Choroid plexus epithelial cell (primary cell): ENCODE measurements around the gene TPCN2.
"Not testable (repeated sequence)": the region's sequence is repeated elsewhere in the genome, so short reads cannot be mapped to it uniquely, and the experiment has no call there.

Source experiments
- DNase-seq: peaks from one replicate; pipeline ENCODE4 v3.0.0-alpha.2; 2010; ENCODE audit warnings: low read depth
- H3K4me3 ChIP-seq: 2 replicates; pipeline ENCODE4 v1.5.1; 2011; ENCODE audit warnings: low read depth, mild to moderate bottlenecking, control low read depth, low read length, moderate library complexity
- TF ChIP-seq, protein P1 (sequence below): conservative IDR thresholded peaks from 2 replicates; pipeline ENCODE4 v1.5.1; 2011; ENCODE audit warnings: low read depth, mild to moderate bottlenecking, control low read depth, inconsistent platforms, low read length, moderate library complexity

TPCN2 gene

GRCh38 chr11:69145050-69145380 is 96.3 kb downstream of the TPCN2 start:
- no peak for DNase-seq
- H3K4me3 ChIP-seq = no peak overlapping the region
- TF ChIP-seq, protein P1, sequence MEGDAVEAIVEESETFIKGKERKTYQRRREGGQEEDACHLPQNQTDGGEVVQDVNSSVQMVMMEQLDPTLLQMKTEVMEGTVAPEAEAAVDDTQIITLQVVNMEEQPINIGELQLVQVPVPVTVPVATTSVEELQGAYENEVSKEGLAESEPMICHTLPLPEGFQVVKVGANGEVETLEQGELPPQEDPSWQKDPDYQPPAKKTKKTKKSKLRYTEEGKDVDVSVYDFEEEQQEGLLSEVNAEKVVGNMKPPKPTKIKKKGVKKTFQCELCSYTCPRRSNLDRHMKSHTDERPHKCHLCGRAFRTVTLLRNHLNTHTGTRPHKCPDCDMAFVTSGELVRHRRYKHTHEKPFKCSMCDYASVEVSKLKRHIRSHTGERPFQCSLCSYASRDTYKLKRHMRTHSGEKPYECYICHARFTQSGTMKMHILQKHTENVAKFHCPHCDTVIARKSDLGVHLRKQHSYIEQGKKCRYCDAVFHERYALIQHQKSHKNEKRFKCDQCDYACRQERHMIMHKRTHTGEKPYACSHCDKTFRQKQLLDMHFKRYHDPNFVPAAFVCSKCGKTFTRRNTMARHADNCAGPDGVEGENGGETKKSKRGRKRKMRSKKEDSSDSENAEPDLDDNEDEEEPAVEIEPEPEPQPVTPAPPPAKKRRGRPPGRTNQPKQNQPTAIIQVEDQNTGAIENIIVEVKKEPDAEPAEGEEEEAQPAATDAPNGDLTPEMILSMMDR = no peak

DNA sequence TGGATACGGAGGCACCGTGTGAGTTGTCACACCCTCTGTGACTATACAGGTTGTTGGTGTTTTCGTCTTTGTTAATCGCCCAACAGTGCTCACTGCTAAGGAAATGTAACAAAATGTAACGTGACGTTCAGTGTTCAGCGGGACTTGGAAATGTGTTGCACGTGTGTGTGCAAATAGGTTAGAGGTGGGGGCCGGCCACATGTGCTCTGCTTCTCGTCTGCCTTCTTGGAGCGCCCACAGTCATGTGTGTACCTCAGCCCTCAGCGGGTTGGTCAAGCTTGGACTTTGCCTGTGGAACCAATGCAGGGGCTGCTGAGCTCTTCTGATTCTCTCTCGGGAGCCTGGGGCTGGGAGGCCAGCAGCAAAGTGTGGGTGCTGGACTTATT is 99.6 kb downstream of the TPCN2 start:
- no peak for DNase-seq
- TF ChIP-seq, protein P1 = no peak
- H3K4me3 ChIP-seq = no peak overlapping the region

GRCh38 chr11:69148806-69149205 is 100.1 kb downstream of the TPCN2 start:
- H3K4me3 ChIP-seq = no peak overlapping the region
- no peak for DNase-seq
- TF ChIP-seq, protein P1 = no peak

DNA sequence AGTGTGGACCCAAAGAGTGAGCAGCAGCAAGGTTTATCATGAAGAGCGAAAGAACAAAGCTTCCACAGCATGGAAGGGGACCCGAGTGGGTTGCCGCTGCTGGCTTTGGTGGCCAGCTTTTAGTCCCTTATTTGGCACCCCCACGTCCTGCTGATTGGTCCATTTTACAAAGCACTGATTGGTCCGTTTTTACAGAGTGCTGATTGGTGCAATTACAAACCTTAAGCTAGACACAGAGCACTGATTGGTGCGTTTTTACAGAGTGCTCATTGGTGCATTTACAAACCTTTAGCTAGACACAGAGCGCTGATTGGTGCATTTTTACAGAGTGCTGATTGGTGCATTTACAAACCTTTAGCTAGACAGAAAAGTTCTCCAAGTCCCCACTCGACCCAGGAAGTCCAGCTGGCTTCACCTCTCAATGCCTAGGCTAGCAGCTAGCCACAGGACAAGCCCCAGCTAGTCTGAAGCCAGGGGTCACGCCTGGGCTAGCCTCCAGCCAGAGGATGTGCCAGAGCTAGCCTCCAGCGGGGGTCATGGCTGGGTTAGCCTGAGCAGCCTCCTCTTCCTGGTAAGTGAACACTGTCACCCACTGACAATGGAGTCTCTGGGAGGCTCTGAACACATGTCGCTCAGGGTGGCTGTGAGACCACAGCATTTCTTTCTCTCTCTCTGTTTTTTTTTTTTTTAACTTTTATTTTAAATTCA is 100.8 kb downstream of the TPCN2 start:
- not testable (repeated sequence) for H3K4me3 ChIP-seq, DNase-seq

- TF ChIP-seq, protein P1 = no peak
- H3K4me3 ChIP-seq = no peak overlapping the region
- DNase-seq = no peak
These were observed 101.4 kb downstream of the TPCN2 start for GRCh38 chr11:69150175-69150574.

DNA sequence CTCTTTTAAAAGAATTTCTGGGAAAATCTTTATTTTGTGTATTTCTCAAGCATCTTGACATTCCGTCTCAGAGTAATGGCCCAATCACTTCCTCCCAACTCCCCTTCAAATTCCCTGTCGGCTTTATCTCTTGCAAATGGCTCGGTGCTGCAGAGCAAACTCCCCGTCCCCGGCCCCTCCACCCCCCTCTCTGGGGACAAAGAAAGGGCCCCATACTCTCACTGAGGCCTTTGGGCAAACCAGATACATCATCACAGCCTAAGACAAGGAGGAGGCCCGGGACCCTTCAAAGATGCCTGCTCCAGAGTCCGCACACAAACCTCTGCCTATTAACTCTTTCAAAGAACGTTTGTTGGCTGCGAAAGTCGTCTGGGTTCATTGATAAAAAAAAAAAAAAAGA is 103.1 kb downstream of the TPCN2 start:
- no peak overlapping the region for H3K4me3 ChIP-seq
- TF ChIP-seq, protein P1 = no peak
- DNase-seq = no peak

DNA sequence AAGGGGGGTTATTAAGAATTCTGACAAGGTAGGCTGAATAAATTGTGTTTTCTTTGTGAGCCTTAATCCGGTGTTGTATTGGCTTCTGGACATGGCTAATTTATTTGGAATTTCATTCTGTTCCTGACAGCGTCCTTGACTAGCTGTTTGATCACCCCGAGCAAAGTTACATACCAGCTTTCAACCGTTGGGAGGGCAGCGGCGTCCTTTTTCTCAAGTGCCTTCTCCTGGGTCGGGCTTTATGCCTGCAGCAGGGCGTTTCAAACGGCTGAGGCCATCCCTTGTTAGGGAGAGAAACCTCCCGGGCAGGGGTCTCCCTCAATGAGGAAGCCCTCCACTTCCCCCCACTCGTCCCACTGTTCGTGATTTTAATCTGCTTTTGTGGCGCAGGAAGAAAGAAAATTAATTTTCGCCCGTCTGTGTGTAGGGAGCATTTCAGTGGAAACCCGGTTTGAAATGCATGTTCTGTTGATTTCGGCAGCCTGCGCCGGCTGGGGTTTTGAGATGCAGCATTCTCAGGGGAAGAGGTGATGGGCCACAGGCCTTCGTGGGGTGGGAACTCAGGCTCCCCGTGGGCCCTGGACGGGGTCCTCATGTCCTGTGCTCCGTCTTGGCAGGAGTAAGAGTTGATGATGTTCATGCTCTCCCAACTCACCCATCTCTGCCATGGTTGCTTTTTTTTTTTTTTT is 104.1 kb downstream of the TPCN2 start:
- TF ChIP-seq, protein P1 = no peak
- no peak for DNase-seq

More for the DNA sequence above, 104.1 kb downstream of the TPCN2 start:
- H3K4me3 ChIP-seq = no peak overlapping the region
